HepG2 (cell line): ENCODE data around the gene SLC16A6. TPM values are rescaled to one million over a fixed set of nuclear protein-coding genes. Genes with fewer than 3 reads are reported as not detected.

ENCODE experiments used
- ATAC-seq: fragments of 200-7000 bp; cut with Tn5 transposase; 3 replicates; pipeline ENCODE4 v1.9.1; 2020; ENCODE audit warnings: mild to moderate bottlenecking, moderate library complexity
- BruUV-seq: library from RNA; stranded (reverse); fragments of 400-500 nt; replicated peaks from 2 replicates; lab custom pipeline; 2021; lab: Mats Ljungman, UMichigan
- CTCF ChIA-PET: fragments of 300-600 bp; formaldehyde crosslinking; extraction: SDS; loops from one replicate; lab custom pipeline; 2021; ENCODE audit warnings: low total read pairs, inconsistent platforms, low intra/inter-chr PET ratio; lab: Yijun Ruan, JAX
- POLR2A ChIA-PET: fragments of 350-600 bp; sonication (Branson Sonifier 250); formaldehyde crosslinking; loops from one replicate; lab custom pipeline; 2020; ENCODE audit warnings: antibody characterized with exemption, inconsistent platforms; lab: Yijun Ruan, JAX
- DNase-seq: peaks from one replicate; pipeline ENCODE4 v3.0.0-alpha.2; 2015; ENCODE audit warnings: low spot score
- FAIRE-seq: peaks from 3 replicates; lab custom pipeline; 2011; peaks lifted over from hg19 to GRCh38; lab: Jason Lieb, UNC
- H2AFZ ChIP-seq: one replicate; pipeline ENCODE4 v1.6.1; 2011; ENCODE audit warnings: low read length, inconsistent platforms
- H3K27ac ChIP-seq: fragments of 300-600 bp; 3 replicates; pipeline ENCODE4 v1.8.0; 2011; ENCODE audit warnings: mixed run types, mild to moderate bottlenecking, mixed read lengths, low read length, inconsistent platforms; ENCODE audit not compliant: insufficient read depth; ENCODE audit errors: extremely low read length
- H3K27me3 ChIP-seq, 2 experiments: fragments of 200-600 bp in 1 of 2; 2 replicates in 1 of 2; 3 replicates in 1 of 2; pipeline versions ENCODE4 v1.6.0 to v1.8.0; 2011; ENCODE audit warnings: low read length in 2 of 2, mild to moderate bottlenecking in 2 of 2, moderate library complexity in 2 of 2, inconsistent platforms in 1 of 2; ENCODE audit not compliant: insufficient read depth in 2 of 2, control insufficient read depth in 1 of 2
- H3K36me3 ChIP-seq, 2 experiments: fragments of 200-600 bp in 1 of 2; replicated peaks in 1 of 2; 2 replicates in 1 of 2; 3 replicates in 1 of 2; pipeline versions ENCODE4 v1.5.1 to v1.8.0; 2011; ENCODE audit warnings: low read length in 2 of 2, inconsistent platforms in 1 of 2; ENCODE audit not compliant: insufficient read depth in 2 of 2, control insufficient read depth in 1 of 2
- H3K4me1 ChIP-seq: 2 replicates; pipeline ENCODE4 v1.5.1; 2012; ENCODE audit warnings: low read length, inconsistent platforms; ENCODE audit not compliant: insufficient read depth
- H3K4me2 ChIP-seq: 2 replicates; pipeline ENCODE4 v1.6.0; 2011; ENCODE audit warnings: low read depth, low read length, inconsistent platforms
- H3K4me3 ChIP-seq, 3 experiments: fragments of 200-600 bp in 1 of 3; sonication (generic), shearing (Covaris generic) in 1 of 3; replicated peaks in 1 of 3; 2 replicates each; pipeline ENCODE4 v1.5.1; 2011 to 2016; ENCODE audit warnings: low read length in 3 of 3, inconsistent platforms in 2 of 3, low read depth in 2 of 3, mild to moderate bottlenecking in 2 of 3, control low read depth in 1 of 3, mixed read lengths in 1 of 3; ENCODE audit not compliant: insufficient read depth in 1 of 3
- H3K79me2 ChIP-seq: one replicate; pipeline ENCODE4 v1.6.1; 2011; ENCODE audit warnings: low read length, inconsistent platforms; ENCODE audit not compliant: insufficient read depth
- H3K9ac ChIP-seq: 2 replicates; pipeline ENCODE4 v1.6.0; 2011; ENCODE audit warnings: mild to moderate bottlenecking, low read depth, low read length, inconsistent platforms; ENCODE audit not compliant: insufficient read depth
- H3K9me3 ChIP-seq: 2 replicates; pipeline ENCODE4 v1.5.1; 2012; ENCODE audit warnings: mild to moderate bottlenecking, low read length
- H4K20me1 ChIP-seq: 2 replicates; pipeline ENCODE4 v1.6.0; 2011; ENCODE audit warnings: inconsistent platforms, mild to moderate bottlenecking, low read length, moderate library complexity; ENCODE audit not compliant: insufficient read depth
- AKAP8 ChIP-seq: sonication (generic); formaldehyde crosslinking; IDR thresholded peaks from 2 replicates; pipeline ENCODE4 v1.5.1; 2020; ENCODE audit warnings: mild to moderate bottlenecking, missing genetic modification reagents
- CHD4 ChIP-seq: fragments of 200-600 bp; sonication (generic); IDR thresholded peaks from 2 replicates; pipeline ENCODE4 v1.7.0; 2017; ENCODE audit warnings: mild to moderate bottlenecking, low read length, borderline replicate concordance
- GLMP ChIP-seq: sonication (generic); formaldehyde crosslinking; IDR thresholded peaks from 2 replicates; pipeline ENCODE4 v1.9.0; 2021; ENCODE audit warnings: missing genetic modification reagents, mild to moderate bottlenecking, borderline replicate concordance
- KLF16 ChIP-seq, 2 experiments: sonication (generic) in 1 of 2; formaldehyde crosslinking in 1 of 2; IDR thresholded peaks; 2 replicates each; pipeline versions ENCODE4 v1.6.1 to v1.8.0; 2016 to 2023; ENCODE audit warnings: missing genetic modification reagents in 2 of 2, missing compliant biosample characterization in 1 of 2
- PAWR ChIP-seq: sonication (generic); formaldehyde crosslinking; IDR thresholded peaks from 2 replicates; pipeline ENCODE4 v1.4.0; 2020; ENCODE audit warnings: missing genetic modification reagents, mild to moderate bottlenecking, borderline replicate concordance
- SIX1 ChIP-seq: sonication (generic); formaldehyde crosslinking; IDR thresholded peaks from 2 replicates; pipeline ENCODE4 v1.4.0; 2020; ENCODE audit warnings: missing genetic modification reagents, borderline replicate concordance
- SMARCE1 ChIP-seq: fragments of 450-650 bp; IDR thresholded peaks from 2 replicates; pipeline ENCODE4 v1.6.1; 2017; ENCODE audit warnings: borderline replicate concordance
- TBP ChIP-seq: sonication (generic); formaldehyde crosslinking; IDR thresholded peaks from 2 replicates; pipeline ENCODE4 v1.5.0; 2020; ENCODE audit warnings: missing genetic modification reagents
- ZFP36L1 ChIP-seq: sonication (generic); formaldehyde crosslinking; IDR thresholded peaks from 2 replicates; pipeline ENCODE4 v1.8.0; 2022; ENCODE audit warnings: mild to moderate bottlenecking, missing genetic modification reagents, moderate library complexity
- ZNF335 ChIP-seq: sonication (generic); formaldehyde crosslinking; IDR thresholded peaks from 2 replicates; pipeline ENCODE4 v1.4.0; 2020; ENCODE audit warnings: missing genetic modification reagents
- ZNF33A ChIP-seq: sonication (generic); formaldehyde crosslinking; IDR thresholded peaks from 2 replicates; pipeline ENCODE4 v1.5.1; 2020; ENCODE audit warnings: missing genetic modification reagents, mild to moderate bottlenecking, moderate library complexity, borderline replicate concordance
- WGBS: methylation state at CpG from one replicate; pipeline ENCODE4 v1.1.6; 2017; ENCODE audit warnings: low lambda C conversion rate; 5-methylcytosine and 5-hydroxymethylcytosine counted together
- in situ Hi-C: cut with HindIII; loops from 2 replicates; pipeline ENCODE4 v1.10.0; 2017; ENCODE audit warnings: low pct_unique_long_range_greater_than_20kb; ENCODE audit not compliant: extremely low pct_ligation_motif_present
- intact Hi-C: fragments of 100-400 bp; cut with micrococcal nuclease; formaldehyde crosslinking; loops from one replicate; pipeline ENCODE4 v1.10.0; 2022; ENCODE audit not compliant: unreplicated experiment
- polyA plus RNA-seq, 8 experiments: library from polyadenylated mRNA; depleted of rRNA in 3 of 8; stranded (reverse) in 7 of 8; unstranded in 1 of 8; fragments of >200 nt; fragmentation: Illumina TruSeq in 4 of 8; extraction: Trizol in 4 of 8; gene quantifications; 2 replicates each; pipeline versions ENCODE4 v1.2.1 to v1.2.3, GENCODE V29; 2011 to 2016; ENCODE audit warnings: low read depth in 4 of 8, missing spikeins in 1 of 8, mixed read lengths in 1 of 8; ENCODE audit not compliant: insufficient read depth in 1 of 8
- total RNA-seq, 5 experiments: library from RNA; depleted of rRNA; stranded (reverse); fragments of >200 nt; fragmentation: Illumina TruSeq; extraction: Trizol; gene quantifications; 2 replicates each; pipeline ENCODE4 v1.2.3, GENCODE V29; 2016; ENCODE audit warnings: low read depth in 1 of 5
- TF ChIP-seq, protein P1 (sequence below): IDR thresholded peaks from 2 replicates; pipeline ENCODE4 v1.6.1; 2016; ENCODE audit warnings: missing genetic modification reagents, missing compliant biosample characterization
- TF ChIP-seq, protein P2 (sequence below): sonication (generic); formaldehyde crosslinking; IDR thresholded peaks from 2 replicates; pipeline ENCODE4 v1.5.1; 2020; ENCODE audit warnings: missing genetic modification reagents, mild to moderate bottlenecking, borderline replicate concordance
- TF ChIP-seq, protein P3 (sequence below): sonication (generic); formaldehyde crosslinking; conservative IDR thresholded peaks from 2 replicates; pipeline ENCODE4 v1.4.0; 2020; ENCODE audit warnings: missing genetic modification reagents
- TF ChIP-seq, protein P4 (sequence below): sonication (generic); formaldehyde crosslinking; IDR thresholded peaks from 2 replicates; pipeline ENCODE4 v1.5.0; 2020; ENCODE audit warnings: missing genetic modification reagents

The SLC16A6 gene
- total and polyA plus RNA-seq, 2 of the 13 experiments (the other 11 are each of a cell fraction or from before 2014, with no cell fraction given) = 1.1 to 44.7 TPM

DNA sequence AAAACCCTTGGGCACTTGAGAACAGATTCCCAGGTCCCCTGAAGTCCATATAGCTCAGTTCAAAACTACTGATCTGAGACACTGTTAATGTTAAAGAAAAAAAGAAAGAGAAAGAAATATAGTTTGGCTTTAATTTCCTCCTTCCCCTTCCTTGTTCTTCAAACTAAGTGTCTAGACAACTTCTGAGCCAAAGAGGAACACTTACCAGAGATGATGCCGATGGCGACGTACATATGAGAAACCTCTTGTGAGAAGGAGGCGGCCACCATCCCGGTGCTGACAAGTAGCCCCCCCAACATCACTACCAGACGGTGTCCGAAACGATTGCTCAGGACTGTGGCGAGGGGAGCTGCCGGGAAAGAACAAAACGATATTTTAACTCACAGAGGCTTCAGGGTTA lies 17.2 kb downstream of the SLC16A6 start:
- TF ChIP-seq TBP (CRISPR knock-in tag) = no peak
- TF ChIP-seq, protein P1, sequence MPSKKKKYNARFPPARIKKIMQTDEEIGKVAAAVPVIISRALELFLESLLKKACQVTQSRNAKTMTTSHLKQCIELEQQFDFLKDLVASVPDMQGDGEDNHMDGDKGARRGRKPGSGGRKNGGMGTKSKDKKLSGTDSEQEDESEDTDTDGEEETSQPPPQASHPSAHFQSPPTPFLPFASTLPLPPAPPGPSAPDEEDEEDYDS = no peak
- no peak for TF ChIP-seq AKAP8 (CRISPR knock-in tag)
- no peak for TF ChIP-seq ZNF335 (CRISPR knock-in tag)
- no peak for TF ChIP-seq CHD4
- TF ChIP-seq, protein P2, sequence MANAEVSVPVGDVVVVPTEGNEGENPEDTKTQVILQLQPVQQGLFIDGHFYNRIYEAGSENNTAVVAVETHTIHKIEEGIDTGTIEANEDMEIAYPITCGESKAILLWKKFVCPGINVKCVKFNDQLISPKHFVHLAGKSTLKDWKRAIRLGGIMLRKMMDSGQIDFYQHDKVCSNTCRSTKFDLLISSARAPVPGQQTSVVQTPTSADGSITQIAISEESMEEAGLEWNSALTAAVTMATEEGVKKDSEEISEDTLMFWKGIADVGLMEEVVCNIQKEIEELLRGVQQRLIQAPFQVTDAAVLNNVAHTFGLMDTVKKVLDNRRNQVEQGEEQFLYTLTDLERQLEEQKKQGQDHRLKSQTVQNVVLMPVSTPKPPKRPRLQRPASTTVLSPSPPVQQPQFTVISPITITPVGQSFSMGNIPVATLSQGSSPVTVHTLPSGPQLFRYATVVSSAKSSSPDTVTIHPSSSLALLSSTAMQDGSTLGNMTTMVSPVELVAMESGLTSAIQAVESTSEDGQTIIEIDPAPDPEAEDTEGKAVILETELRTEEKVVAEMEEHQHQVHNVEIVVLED = no peak
- no peak for TF ChIP-seq KLF16 (CRISPR knock-in tag; IDR thresholded peaks at IDR 0.05)
- TF ChIP-seq, protein P3, sequence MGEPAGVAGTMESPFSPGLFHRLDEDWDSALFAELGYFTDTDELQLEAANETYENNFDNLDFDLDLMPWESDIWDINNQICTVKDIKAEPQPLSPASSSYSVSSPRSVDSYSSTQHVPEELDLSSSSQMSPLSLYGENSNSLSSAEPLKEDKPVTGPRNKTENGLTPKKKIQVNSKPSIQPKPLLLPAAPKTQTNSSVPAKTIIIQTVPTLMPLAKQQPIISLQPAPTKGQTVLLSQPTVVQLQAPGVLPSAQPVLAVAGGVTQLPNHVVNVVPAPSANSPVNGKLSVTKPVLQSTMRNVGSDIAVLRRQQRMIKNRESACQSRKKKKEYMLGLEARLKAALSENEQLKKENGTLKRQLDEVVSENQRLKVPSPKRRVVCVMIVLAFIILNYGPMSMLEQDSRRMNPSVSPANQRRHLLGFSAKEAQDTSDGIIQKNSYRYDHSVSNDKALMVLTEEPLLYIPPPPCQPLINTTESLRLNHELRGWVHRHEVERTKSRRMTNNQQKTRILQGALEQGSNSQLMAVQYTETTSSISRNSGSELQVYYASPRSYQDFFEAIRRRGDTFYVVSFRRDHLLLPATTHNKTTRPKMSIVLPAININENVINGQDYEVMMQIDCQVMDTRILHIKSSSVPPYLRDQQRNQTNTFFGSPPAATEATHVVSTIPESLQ (CRISPR knock-in tag) = no peak
- TF ChIP-seq SMARCE1 = no peak
- no peak for TF ChIP-seq ZFP36L1 (CRISPR knock-in tag)
- TF ChIP-seq ZNF33A (CRISPR knock-in tag) = no peak
- TF ChIP-seq, protein P4, sequence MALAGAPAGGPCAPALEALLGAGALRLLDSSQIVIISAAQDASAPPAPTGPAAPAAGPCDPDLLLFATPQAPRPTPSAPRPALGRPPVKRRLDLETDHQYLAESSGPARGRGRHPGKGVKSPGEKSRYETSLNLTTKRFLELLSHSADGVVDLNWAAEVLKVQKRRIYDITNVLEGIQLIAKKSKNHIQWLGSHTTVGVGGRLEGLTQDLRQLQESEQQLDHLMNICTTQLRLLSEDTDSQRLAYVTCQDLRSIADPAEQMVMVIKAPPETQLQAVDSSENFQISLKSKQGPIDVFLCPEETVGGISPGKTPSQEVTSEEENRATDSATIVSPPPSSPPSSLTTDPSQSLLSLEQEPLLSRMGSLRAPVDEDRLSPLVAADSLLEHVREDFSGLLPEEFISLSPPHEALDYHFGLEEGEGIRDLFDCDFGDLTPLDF (CRISPR knock-in tag) = no peak
- TF ChIP-seq SIX1 (CRISPR knock-in tag) = no peak
- no peak for TF ChIP-seq PAWR
- TF ChIP-seq GLMP (CRISPR knock-in tag) = no peak
- in situ Hi-C loops = no loop called here
- Histone ChIP-seq H3K79me2 (no peaks in the 10 kb centered on the region), H3K4me3 (no peak overlapping the region), H3K9me3 (peaks cover 9% of the 10 kb centered on the region), H3K36me3 (peaks cover 3 to 8% of the 10 kb centered on the region in 2 experiments; a peak in 2 of 5 replicates), H3K27ac (no peak overlapping the region), H3K9ac (no peak overlapping the region), H4K20me1 (no peaks in the 10 kb centered on the region), H3K4me1 (no peaks in the 10 kb centered on the region), H3K27me3 (no peaks in the 10 kb centered on the region), H3K4me2 (no peak overlapping the region), H2AFZ (no peak overlapping the region)
- CTCF ChIA-PET = no interaction called here
- POLR2A ChIA-PET = no interaction called here
- no peak for DNase-seq
- no peak for ATAC-seq
- no TSS peak for BruUV-seq
- no peak for FAIRE-seq
- intact Hi-C loops = no loop called here
- WGBS = 97% methylated on average over 11 of the region's 11 CpGs
